Prostate gland (tissue), 2 donors: ENCODE data around the gene OR8H3. TPM values are rescaled to one million over a fixed set of nuclear protein-coding genes. Genes with fewer than 3 reads are reported as not detected.

ENCODE experiments used
- DNase-seq: peaks from one replicate; pipeline ENCODE4 v3.0.0-alpha.2; 2019; ENCODE audit warnings: low spot score
- H3K27ac ChIP-seq, 2 donors: fragments of 200-600 bp; sonication (generic); 2 replicates each; pipeline ENCODE4 v1.5.1; 2017 to 2019
- H3K27me3 ChIP-seq: fragments of 200-600 bp; sonication (generic); replicated peaks from 2 replicates; pipeline ENCODE4 v1.5.1; 2019; ENCODE audit not compliant: insufficient read depth
- H3K36me3 ChIP-seq, 2 donors: fragments of 200-600 bp; sonication (generic); 1 replicate in 1 of 2; 2 replicates in 1 of 2; pipeline versions ENCODE4 v1.5.1 to v1.8.1; 2017 to 2019
- H3K4me1 ChIP-seq: fragments of 200-600 bp; sonication (generic); replicated peaks from 2 replicates; pipeline ENCODE4 v1.5.1; 2019
- H3K4me3 ChIP-seq, 2 donors: fragments of 200-600 bp; sonication (generic); 2 replicates each; pipeline ENCODE4 v1.5.1; 2017 to 2019
- H3K9me3 ChIP-seq: fragments of 200-600 bp; sonication (generic); 2 replicates; pipeline ENCODE4 v1.5.1; 2017
- POLR2A ChIP-seq: fragments of 450-650 bp; IDR thresholded peaks from one replicate; pipeline ENCODE4 v1.6.1; 2016; ENCODE audit warnings: antibody characterized with exemption, mild to moderate bottlenecking
- POLR2AphosphoS5 ChIP-seq: sonication (generic); formaldehyde crosslinking; IDR thresholded peaks from one replicate; pipeline ENCODE4 v1.6.1; 2017; ENCODE audit warnings: antibody characterized with exemption
- WGBS: methylation state at CpG from one replicate; pipeline ENCODE4 v1.1.5; 2018; 5-methylcytosine and 5-hydroxymethylcytosine counted together
- intact Hi-C: fragments of 100-400 bp; cut with DNase I; formaldehyde crosslinking; loops from one replicate; pipeline ENCODE4 v1.14.2; 2022
- small RNA-seq, 2 donors: library from RNA; depleted of rRNA; stranded (forward); fragments of <200 nt; gene quantifications; one replicate each; pipeline ENCODE3, GENCODE V24; 2016
- total RNA-seq, 2 donors: library from RNA; depleted of rRNA; stranded (reverse); fragments of >200 nt; gene quantifications; one replicate each; pipeline ENCODE4 v1.1.0, GENCODE V29; 2016
- TF ChIP-seq, protein P1 (sequence below), 4 experiments: fragments of 200-600 bp in 2 of 4; fragments of 450-650 bp in 2 of 4; sonication (generic) in 2 of 4; IDR thresholded peaks; 1 replicate in 3 of 4; 2 replicates in 1 of 4; pipeline ENCODE4 v1.5.1; 2016 to 2019; ENCODE audit warnings: antibody characterized with exemption in 4 of 4, mild to moderate bottlenecking in 2 of 4, moderate library complexity in 2 of 4

The OR8H3 gene
- total RNA-seq, 2 donors from 2014 or later: not detected

DNA sequence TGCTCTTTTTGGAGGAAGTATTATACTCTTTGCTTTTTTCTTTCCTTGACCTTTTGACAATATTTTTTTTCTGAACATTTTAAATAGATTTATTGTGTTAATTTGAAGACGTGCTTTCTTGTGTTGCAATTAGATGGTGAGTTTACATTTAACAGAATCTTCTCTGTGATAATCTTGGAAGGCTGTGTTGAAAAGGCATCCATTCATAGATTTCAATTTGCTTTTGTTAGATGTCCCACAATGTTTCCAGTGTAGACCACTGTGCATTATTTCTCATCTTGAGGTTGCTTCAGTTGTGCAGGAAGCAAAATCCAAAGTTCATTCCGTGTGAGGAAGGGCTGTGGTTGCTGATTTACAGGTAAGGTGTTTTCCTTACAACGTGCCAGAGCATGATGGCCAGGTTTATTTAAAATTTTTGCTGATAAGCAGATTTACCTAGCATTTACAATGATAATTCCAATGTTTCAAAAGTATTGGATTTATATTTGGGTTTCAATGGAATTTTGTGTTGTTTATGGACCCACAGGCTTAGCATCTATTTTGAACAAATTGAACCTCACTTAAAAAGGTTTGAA lies 50.2 kb downstream of the OR8H3 start:
- 48% methylated on average over 3 of the region's 3 CpGs for WGBS
- intact Hi-C loops: no loop called here
- H3K4me1 ChIP-seq: no peaks in the 10 kb centered on the region
- H3K27ac ChIP-seq: no peak overlapping the region
- H3K27me3 ChIP-seq: no peaks in the 10 kb centered on the region
- no peak overlapping the region for H3K4me3 ChIP-seq
- no peaks in the 10 kb centered on the region for H3K9me3 ChIP-seq
- no peak for DNase-seq
- TF ChIP-seq POLR2AphosphoS5 (no peak), POLR2A (no peak)
- TF ChIP-seq, protein P1, sequence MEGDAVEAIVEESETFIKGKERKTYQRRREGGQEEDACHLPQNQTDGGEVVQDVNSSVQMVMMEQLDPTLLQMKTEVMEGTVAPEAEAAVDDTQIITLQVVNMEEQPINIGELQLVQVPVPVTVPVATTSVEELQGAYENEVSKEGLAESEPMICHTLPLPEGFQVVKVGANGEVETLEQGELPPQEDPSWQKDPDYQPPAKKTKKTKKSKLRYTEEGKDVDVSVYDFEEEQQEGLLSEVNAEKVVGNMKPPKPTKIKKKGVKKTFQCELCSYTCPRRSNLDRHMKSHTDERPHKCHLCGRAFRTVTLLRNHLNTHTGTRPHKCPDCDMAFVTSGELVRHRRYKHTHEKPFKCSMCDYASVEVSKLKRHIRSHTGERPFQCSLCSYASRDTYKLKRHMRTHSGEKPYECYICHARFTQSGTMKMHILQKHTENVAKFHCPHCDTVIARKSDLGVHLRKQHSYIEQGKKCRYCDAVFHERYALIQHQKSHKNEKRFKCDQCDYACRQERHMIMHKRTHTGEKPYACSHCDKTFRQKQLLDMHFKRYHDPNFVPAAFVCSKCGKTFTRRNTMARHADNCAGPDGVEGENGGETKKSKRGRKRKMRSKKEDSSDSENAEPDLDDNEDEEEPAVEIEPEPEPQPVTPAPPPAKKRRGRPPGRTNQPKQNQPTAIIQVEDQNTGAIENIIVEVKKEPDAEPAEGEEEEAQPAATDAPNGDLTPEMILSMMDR (IDR thresholded peaks at IDR 0.05): no peak
- H3K36me3 ChIP-seq: no peaks in the 10 kb centered on the region

Small RNA genes within 50 kb of the gene (small RNA-seq; reads per million reads assigned to genes)
- 0 reads per million in 2 donors for gene OR8I4P

Other genes with a start within 250 kb of the OR8H3 start
- gene TRIM51, start 239.1 kb upstream of the OR8H3 start, total RNA-seq: not detected
- not detected for gene OR5W2, start 207.8 kb upstream of the OR8H3 start, total RNA-seq
- not detected for gene OR5I1, start 186.0 kb upstream of the OR8H3 start, total RNA-seq
- gene OR10AG1, start 152.4 kb upstream of the OR8H3 start, total RNA-seq: not detected
- gene OR5F1, start 127.7 kb upstream of the OR8H3 start, total RNA-seq: not detected
- not detected for gene OR5AS1, start 94.7 kb upstream of the OR8H3 start, total RNA-seq
- gene OR8I2, start 29.1 kb upstream of the OR8H3 start, total RNA-seq: not detected
- under 1 TPM in 1 of 2 donors, not detected in 1; 0.57 TPM for gene OR8H2, start 18.7 kb upstream of the OR8H3 start, total RNA-seq
- not detected for gene OR8J3, start 17.8 kb downstream of the OR8H3 start, total RNA-seq
- not detected for gene OR8K5, start 37.9 kb downstream of the OR8H3 start, total RNA-seq
- not detected for gene OR5J2, start 54.2 kb downstream of the OR8H3 start, total RNA-seq
- gene OR5T2, start 111.9 kb downstream of the OR8H3 start, total RNA-seq: not detected
- gene OR5T3, start 129.9 kb downstream of the OR8H3 start, total RNA-seq: not detected
- gene OR5T1, start 151.8 kb downstream of the OR8H3 start, total RNA-seq: not detected
- gene OR8H1, start 169.9 kb downstream of the OR8H3 start, total RNA-seq: not detected
- gene OR8K3, start 192.8 kb downstream of the OR8H3 start, total RNA-seq: not detected
- 1 to 10 TPM in 1 of 2 donors, not detected in 1; 1.6 TPM for gene OR8K1, start 223.7 kb downstream of the OR8H3 start, total RNA-seq
- not detected for gene OR8J1, start 231.9 kb downstream of the OR8H3 start, total RNA-seq